Activated CD4-positive, alpha-beta T cell treated with anti-CD3 and anti-CD28 coated beads, Interleukin-2, amount 10 ng/mL, durations not matched to agents 24 days and 14 days (primary cell): ENCODE measurements around the gene C2orf42. TPM values are rescaled to one million over a fixed set of nuclear protein-coding genes. Genes with fewer than 3 reads are reported as not detected.
"Not testable (repeated sequence)": the region's sequence is repeated elsewhere in the genome, so short reads cannot be mapped to it uniquely, and the experiment has no call there.

Experiments
- DNase-seq: peaks from one replicate; pipeline ENCODE4 v3.0.0; 2022
- H3K27ac Mint-ChIP-seq: one replicate; pipeline ENCODE4 v1.8.0; 2022; ENCODE audit warnings: mild to moderate bottlenecking, mixed read lengths
- H3K27me3 Mint-ChIP-seq: one replicate; pipeline ENCODE4 v1.8.0; 2022; ENCODE audit warnings: mixed read lengths
- H3K36me3 Mint-ChIP-seq: one replicate; pipeline ENCODE4 v1.8.0; 2022; ENCODE audit warnings: low read depth, mild to moderate bottlenecking, mixed read lengths
- H3K4me1 Mint-ChIP-seq: one replicate; pipeline ENCODE4 v1.8.0; 2021; ENCODE audit warnings: mixed read lengths
- H3K4me3 Mint-ChIP-seq: one replicate; pipeline ENCODE4 v1.8.0; 2022; ENCODE audit warnings: mild to moderate bottlenecking, moderate library complexity, mixed read lengths
- H3K9me3 Mint-ChIP-seq: one replicate; pipeline ENCODE4 v1.8.0; 2021; ENCODE audit warnings: mixed read lengths
- intact Hi-C: fragments of 100-400 bp; cut with micrococcal nuclease; formaldehyde crosslinking; loops from one replicate; pipeline ENCODE4 v1.15.1; 2023
- total RNA-seq: library from RNA; stranded (reverse); gene quantifications from 2 replicates; pipeline ENCODE4 v1.2.3, GENCODE V29; 2022

C2orf42 gene
- total RNA-seq, 1 donor from 2014 or later, result 19.6 TPM

DNA sequence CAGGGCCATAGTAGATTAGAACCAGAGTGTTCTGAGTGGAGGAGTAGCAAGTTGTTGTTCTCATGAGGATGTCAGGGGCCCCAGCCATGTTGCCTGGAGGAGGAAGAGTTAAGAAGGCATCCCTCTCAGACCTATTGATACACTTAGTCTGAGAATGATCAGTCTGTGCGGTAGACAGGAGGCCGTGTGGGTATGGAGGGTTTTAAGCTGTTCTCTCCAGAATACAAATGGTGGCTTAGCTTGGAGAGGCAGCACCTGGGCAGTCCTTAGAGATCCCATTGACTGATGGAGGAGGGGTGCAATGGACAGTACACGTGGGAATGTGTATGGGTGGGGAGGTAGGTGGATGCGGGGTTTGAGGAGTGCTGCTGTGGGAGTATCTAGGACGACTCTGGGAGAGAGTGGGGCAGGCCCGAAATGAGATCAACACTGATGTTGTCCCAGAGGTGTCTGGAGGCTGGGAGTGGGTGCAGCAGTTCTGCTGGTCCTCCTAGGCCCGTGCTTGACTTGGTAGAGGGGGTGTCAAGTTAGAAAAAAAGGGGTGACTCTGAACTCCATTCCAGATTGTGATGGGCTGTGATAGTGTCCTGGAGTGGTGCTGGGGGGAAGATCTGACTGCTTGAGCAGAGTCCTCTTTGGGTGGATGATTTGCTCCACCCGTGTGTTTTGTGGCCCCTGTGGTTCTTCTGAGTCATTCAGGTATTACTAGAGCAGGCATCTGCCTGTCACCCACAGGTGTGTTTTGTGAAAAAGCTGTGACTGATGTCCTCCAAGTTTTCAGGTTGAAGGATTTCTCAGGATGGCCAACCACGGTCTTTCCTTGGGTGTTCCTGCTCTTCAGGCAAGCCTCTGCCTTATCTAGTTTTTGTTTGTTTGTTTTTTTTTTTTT, 44.7 kb downstream of the C2orf42 start:
- peak; percentile 81 for DNase-seq
- intact Hi-C loops, result no loop called here
- Mint-ChIP-seq H3K27me3 (no peaks in the 10 kb centered on the region), H3K27ac (peak overlapping the region; percentile 81), H3K4me3 (peak overlapping the region; percentile 37), H3K9me3 (no peaks in the 10 kb centered on the region), H3K36me3 (peaks cover 20% of the 10 kb centered on the region), H3K4me1 (peaks cover 42% of the 10 kb centered on the region)

DNA sequence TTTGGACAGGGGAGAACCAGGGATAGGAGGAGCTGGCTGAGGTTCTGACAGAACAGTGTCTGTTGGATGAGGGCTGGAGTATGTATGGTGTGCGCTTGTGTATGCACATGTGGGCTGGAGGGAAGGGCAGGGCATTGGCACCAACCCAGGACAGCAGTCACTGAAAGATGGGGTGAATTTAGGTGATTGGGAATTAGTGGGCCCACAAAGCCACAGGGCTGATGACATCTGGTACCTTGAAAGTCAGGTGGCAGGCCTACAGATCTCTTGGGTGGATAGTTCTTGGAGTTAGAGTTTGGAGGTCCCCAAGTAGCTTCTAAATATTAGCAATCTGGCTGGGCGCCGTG, 45.7 kb downstream of the C2orf42 start:
- no peak for DNase-seq
- no peaks in the 10 kb centered on the region for H3K27me3 Mint-ChIP-seq
- intact Hi-C loops, result no loop called here
- H3K9me3 Mint-ChIP-seq, result no peaks in the 10 kb centered on the region
- no peak overlapping the region for H3K4me3 Mint-ChIP-seq
- peaks cover 16% of the 10 kb centered on the region for H3K36me3 Mint-ChIP-seq
- H3K4me1 Mint-ChIP-seq, result peaks cover 51% of the 10 kb centered on the region
- H3K27ac Mint-ChIP-seq, result peak overlapping the region; percentile 64

DNA sequence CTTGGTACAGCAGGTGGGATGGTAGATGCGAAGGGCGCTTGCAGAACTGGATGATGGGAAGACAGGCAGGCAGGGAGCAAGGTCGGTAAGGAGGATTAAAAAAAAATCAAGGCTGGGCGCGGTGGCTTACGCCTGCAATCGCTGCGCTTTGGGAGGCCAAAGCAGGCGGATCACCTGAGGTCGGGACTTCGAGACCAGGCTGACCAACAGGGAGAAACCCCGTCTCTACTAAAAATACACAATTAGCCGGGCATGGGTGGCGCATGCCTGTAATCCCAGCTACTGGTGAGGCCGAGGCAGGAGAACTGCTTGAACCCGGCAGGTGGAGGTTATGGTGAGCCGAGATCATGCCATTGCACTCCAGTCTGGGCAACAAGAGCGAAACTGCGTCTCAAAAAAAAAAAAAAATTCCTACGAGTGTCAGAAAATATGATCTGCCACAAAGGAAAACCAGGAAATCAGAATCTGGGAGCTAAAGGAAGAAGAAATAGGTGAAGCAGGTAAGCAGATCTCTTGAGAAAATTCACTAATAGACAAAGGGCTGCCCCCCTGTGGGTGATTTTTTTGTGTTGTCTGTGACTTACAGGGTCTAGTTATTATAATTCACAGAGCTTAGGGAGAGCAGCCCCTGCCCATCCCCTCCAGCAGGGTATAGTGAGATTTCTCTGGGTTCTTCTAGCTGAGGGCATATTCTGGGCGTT, 46.2 kb downstream of the C2orf42 start:
- Mint-ChIP-seq H3K4me1 (peaks cover 54% of the 10 kb centered on the region), H3K9me3 (no peaks in the 10 kb centered on the region), H3K4me3 (peak overlapping the region; percentile 9)

DNA sequence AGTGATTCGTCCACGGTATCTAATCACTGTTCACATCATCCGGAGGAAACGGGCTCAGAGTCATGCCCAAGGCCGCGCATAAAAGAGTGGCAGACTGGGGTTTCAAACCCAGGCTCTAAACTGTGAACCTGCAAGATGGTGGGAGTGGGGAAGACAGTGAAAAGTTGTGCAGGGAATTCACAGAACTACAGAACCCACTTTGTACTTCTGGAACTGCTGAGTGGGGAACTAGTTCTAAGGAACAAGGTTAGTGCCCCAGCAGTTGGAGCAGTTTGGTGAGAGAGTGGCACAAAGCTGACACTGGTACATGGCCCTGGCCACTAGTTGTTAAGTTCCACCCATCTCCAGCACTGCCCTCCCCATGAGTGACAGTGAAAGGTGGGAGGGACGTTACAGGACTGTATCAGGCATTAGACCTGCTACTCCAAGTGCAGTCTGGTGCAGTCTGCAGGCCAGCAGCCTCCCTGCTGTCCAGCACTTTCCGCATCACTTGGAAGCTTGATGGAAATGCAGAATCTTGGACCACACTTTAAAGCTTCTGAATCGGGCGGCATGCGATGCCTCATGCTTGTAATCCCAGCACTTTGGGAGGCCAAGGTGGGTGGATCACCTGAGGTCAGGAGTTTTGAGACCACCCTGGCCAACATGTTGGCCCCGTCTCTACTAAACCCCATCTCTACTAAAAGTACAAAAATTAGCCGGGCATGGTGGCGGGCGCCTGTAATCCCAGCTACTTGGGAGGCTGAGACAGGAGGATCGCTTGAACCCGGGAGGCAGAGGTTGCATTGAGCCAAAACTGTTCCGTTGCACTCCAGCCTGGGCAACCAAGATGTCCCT, 47.3 kb downstream of the C2orf42 start:
- peak; percentile 84 for DNase-seq
- Mint-ChIP-seq H3K27me3 (no peaks in the 10 kb centered on the region), H3K4me1 (peaks cover 56% of the 10 kb centered on the region), H3K27ac (peak overlapping the region; percentile 98), H3K36me3 (peaks cover under 1% of the 10 kb centered on the region), H3K4me3 (peak overlapping the region; percentile 87), H3K9me3 (no peaks in the 10 kb centered on the region)
- intact Hi-C loops, result loop anchor here (2.0 kb wide), 2 partner anchors 105 to 313 kb away; partner anchors contain the start of gene TIA1

More for the DNA sequence above, 46.2 kb downstream of the C2orf42 start:
- Mint-ChIP-seq H3K27ac (peak overlapping the region; percentile 64), H3K36me3 (peaks cover 11% of the 10 kb centered on the region), H3K27me3 (no peaks in the 10 kb centered on the region)
- peak; percentile 59 for DNase-seq
- intact Hi-C loops, result no loop called here

DNA sequence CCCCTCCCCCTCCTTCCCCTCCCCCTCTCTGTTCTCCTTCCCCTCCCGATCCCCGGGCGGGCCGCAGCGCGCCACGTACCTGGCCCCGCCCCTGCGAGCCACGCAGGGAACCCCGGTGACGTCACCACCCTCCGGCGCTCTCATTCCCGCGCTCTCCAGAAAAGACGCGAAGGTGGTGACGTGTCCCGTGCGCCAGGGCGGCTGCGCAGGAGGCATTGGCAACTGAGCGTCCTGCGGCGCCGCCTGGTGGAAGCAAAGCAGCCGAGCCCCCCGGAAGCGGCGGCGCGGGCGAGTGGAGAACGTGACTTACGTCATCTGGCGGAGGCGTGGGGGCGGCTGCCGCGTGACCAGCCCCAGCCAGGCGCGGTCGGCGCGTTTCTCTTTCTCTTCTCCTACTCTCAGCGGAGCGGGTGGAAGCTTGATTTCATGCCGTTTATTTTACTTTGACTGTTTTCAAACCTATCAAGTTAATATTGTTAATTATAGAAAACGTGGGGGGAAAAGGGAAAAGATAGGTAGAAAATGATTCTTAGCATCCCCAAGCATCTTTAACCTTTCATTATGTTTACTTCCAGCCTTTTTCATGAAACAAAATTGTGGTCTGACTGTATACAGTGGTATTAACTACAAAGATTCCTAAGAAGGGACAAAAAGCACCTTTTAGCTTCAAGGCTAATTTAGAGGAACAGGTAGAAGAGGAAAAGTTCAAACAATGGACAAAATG, 48.1 kb downstream of the C2orf42 start:
- intact Hi-C loops, result loop anchor here (1.0 to 2.0 kb wide), 8 partner anchors 48 to 312 kb away; partner anchors contain the start of genes SNRPG and TIA1
- H3K27ac Mint-ChIP-seq, result peak overlapping the region; percentile 98
- no peaks in the 10 kb centered on the region for H3K36me3 Mint-ChIP-seq
- peak; percentile 100 for DNase-seq
- no peaks in the 10 kb centered on the region for H3K27me3 Mint-ChIP-seq
- H3K4me3 Mint-ChIP-seq, result peak overlapping the region; percentile 87
- H3K4me1 Mint-ChIP-seq, result peaks cover 59% of the 10 kb centered on the region
- no peaks in the 10 kb centered on the region for H3K9me3 Mint-ChIP-seq

DNA sequence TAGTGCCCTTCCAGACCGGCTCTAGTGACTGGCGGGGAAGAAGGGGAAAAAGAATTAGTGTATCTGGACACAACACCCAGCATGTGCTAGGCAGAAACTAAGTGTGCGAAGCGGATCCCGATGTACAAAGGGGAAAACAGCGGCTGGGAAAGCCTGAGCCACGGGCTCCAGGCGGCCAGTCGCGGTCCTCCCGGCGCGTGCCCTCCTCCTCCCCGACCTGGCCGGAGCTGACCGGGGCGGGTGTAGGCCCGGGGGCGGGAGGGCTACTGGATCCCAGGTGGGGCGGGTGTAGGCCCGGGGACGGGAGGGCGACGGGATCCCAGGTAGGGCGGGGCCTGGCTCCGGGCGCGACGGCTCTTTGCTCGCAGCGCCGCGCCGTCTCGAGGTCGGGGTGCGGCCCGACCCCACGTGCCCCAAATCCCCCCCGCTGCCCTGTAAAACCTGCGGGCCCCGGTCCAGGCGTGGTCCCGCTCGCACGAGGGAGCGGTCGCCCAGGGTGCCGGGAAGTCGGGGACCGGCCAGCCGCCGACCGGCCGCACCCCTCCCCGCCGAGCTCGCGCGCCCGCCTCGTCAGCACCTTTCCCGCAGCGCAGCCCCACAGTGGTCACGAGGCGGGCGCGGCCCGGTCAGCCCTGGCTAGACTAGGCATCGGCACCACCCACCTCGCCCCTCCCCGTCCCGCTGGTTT, 48.8 kb downstream of the C2orf42 start:
- H3K27ac Mint-ChIP-seq, result peak overlapping the region; percentile 98
- H3K27me3 Mint-ChIP-seq, result no peaks in the 10 kb centered on the region
- peaks cover 3% of the 10 kb centered on the region for H3K36me3 Mint-ChIP-seq
- no peak for DNase-seq
- peaks cover 62% of the 10 kb centered on the region for H3K4me1 Mint-ChIP-seq
- H3K9me3 Mint-ChIP-seq, result no peaks in the 10 kb centered on the region
- H3K4me3 Mint-ChIP-seq, result peak overlapping the region; percentile 87
- intact Hi-C loops, result loop anchor here (1.0 to 2.0 kb wide), 10 partner anchors 9 to 311 kb away; partner anchors contain the start of genes SNRPG and TIA1

DNA sequence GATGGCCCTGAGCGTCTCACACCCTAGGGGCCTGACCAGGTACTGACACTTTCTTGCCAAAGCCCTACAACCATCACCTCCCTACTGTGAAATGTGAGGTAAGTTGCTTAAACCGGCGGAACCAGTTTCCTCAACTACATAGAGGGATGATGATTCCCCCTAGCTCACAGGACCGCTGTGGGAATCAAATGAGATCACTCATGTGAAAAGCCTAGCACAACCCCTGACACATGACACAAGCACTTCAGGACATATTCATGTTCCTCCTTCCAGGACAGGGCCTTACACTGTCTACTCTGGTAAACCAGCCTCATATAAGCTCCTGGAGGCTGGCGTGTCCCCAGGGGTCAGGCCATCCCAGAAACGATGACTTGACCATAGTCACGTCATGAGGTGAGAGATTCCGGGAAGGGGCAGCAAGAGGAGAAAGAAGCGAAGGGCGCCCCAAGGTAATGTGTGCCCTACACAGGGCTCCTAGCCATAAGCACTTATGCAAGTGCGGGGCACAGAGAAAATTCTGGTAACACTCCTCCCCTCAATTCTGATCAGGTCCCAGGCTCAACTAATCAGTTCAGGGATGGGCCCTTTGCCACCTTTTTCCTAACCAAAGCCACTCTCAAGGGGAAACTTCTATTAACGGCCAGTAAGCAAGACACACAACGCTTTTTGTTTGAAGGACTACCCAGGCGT, 49.5 kb downstream of the C2orf42 start:
- Mint-ChIP-seq H3K27ac (peak overlapping the region; percentile 98), H3K4me3 (peak overlapping the region; percentile 87), H3K4me1 (peaks cover 58% of the 10 kb centered on the region), H3K27me3 (no peaks in the 10 kb centered on the region), H3K9me3 (no peaks in the 10 kb centered on the region), H3K36me3 (peaks cover 3% of the 10 kb centered on the region)
- peak; percentile 87 for DNase-seq
- intact Hi-C loops, result loop anchor here (1.0 kb wide), 2 partner anchors 8 to 17 kb away; no protein-coding TSS in a partner anchor

DNA sequence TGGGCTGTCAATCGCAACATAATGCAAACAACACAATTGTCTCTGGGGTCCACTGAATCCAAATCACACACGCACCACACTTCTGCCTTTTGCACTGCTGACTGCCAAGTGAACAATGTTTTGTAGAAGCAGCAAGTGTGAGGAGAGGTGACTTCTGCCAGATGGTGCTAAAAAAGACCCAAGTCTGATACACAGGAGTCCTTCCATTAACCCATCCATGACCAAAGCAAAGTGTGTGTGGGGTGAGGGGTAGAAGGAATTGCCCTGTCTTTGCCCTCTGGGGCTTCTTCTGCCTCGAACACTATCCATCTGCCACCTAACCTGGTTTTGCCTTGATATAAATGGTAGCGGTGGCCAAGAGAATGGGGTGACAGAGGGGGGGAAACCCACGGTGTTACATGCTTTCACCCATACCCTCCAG, 50.0 kb downstream of the C2orf42 start:
- intact Hi-C loops, result loop anchor here (1.0 kb wide), 2 partner anchors 8 to 16 kb away; no protein-coding TSS in a partner anchor
- Mint-ChIP-seq H3K36me3 (peaks cover 3% of the 10 kb centered on the region), H3K27ac (peak overlapping the region; percentile 98), H3K4me3 (peak overlapping the region; percentile 87), H3K9me3 (no peaks in the 10 kb centered on the region), H3K27me3 (no peaks in the 10 kb centered on the region), H3K4me1 (peaks cover 56% of the 10 kb centered on the region)
- no peak for DNase-seq

DNA sequence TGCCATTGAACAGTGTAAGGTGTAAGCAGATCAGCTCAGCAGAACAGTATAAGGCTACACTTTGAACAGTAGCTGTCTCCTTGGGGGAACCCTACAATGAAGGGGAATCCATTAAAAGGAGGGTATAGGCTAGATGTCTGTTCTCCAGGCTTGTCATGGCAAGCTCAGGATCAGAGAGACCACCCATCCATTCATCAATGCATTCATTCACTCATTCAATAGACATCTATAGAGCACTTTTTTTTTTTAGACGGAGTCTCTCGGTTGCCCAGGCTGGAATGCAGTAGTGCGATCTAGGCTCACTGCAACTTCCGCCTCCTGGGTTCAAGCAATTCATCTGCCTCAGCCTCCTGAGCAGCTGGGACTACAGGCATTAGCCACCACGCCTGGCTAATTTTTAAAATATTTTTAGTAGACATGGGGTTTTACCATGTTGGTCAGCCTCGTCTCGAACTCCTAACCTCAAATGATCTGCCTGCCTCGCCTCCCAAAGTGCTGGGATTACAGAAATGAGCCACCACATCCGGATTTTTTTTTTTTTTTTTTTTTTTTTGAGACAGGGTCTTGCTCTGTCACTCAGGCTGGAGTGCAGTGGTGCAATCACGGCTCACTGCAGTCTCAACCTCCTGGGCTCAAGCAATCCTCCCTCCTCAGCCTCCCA, 56.4 kb downstream of the C2orf42 start:
- H3K9me3 Mint-ChIP-seq, H3K27me3 Mint-ChIP-seq, H3K36me3 Mint-ChIP-seq, DNase-seq: not testable (repeated sequence)
- peak overlapping the region; percentile 91 for H3K4me3 Mint-ChIP-seq
- peak overlapping the region; percentile 99 for H3K27ac Mint-ChIP-seq
- intact Hi-C loops, result loop anchor here (5.0 kb wide), 1 partner anchor 492 kb away; the partner anchor contains the start of gene AAK1
- H3K4me1 Mint-ChIP-seq, result peaks cover 69% of the 10 kb centered on the region

DNA sequence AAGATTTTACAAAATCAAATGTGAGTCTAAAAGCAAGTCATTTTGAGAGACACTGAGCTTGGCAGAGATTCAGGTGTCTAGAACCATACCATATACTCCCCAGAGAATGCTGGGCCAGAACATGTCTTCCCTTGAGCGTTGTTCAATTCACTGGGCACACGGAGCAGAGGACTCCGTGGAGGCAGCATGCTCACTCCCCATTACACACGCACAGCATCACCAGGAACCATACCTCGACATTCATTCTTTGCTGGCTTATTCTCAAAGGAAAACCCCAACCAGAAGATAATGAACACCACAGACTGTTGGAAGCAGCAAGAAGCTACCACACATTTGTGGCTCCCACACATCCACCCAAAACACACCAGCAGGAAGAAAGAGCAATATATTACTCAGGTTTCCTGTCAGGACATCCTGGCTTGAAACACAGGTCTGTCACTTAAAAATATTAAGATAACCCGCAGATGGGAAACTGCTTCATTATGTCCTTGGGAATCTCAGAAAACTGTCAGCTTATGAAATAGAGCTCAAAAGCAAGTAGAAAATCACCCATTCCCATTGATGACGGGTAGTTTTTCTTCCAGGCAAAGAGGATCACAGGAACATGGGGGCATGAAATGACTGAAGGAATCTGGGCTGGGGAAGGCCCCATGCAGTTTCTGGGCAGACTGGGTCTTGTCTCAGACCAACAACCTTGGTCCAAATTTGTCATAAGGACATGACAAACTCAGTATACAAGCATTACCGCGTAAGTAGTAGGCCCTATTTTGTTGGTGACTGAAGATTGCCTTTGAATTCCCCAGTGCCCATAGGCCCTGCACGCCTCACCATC, 57.1 kb downstream of the C2orf42 start:
- Mint-ChIP-seq H3K27me3 (no peaks in the 10 kb centered on the region), H3K36me3 (peaks cover 6% of the 10 kb centered on the region), H3K27ac (peak overlapping the region; percentile 99), H3K9me3 (peaks cover 3% of the 10 kb centered on the region), H3K4me3 (peak overlapping the region; percentile 91), H3K4me1 (peaks cover 68% of the 10 kb centered on the region)
- DNase-seq, result peak; percentile 81
- intact Hi-C loops, result loop anchor here (1.0 to 5.0 kb wide), 5 partner anchors 8 to 491 kb away; partner anchors contain the start of genes AAK1 and PCBP1

DNA sequence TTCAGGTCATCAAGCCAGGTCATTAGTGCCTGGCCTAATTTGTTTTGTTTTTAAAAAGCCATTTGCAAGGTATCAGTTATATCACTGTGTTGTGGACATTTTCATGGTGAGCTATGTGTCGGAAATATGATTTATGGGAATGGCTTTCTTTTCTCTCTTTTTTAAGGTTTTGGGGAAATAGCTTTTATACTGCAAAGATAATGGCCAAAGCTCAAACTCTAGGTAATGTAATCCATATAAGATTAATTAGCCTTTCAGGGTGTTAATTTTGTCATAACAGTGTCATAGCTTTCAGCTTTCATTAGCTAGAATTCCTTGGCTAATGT, 57.7 kb downstream of the C2orf42 start:
- Mint-ChIP-seq H3K36me3 (peaks cover 6% of the 10 kb centered on the region), H3K4me3 (peak overlapping the region; percentile 91), H3K9me3 (peaks cover 3% of the 10 kb centered on the region), H3K27me3 (no peaks in the 10 kb centered on the region), H3K4me1 (peaks cover 72% of the 10 kb centered on the region), H3K27ac (peak overlapping the region; percentile 99)
- no peak for DNase-seq
- intact Hi-C loops, result loop anchor here (1.0 to 5.0 kb wide), 5 partner anchors 8 to 491 kb away; partner anchors contain the start of genes AAK1 and PCBP1
